HG03097 (cell line): ENCODE measurements around the gene NRGN.

Source experiments
- ATAC-seq: cut with Tn5 transposase; IDR thresholded peaks from one replicate; pipeline ENCODE4 v1.9.1; 2021; ENCODE audit not compliant: unreplicated experiment, low FRiP score

NRGN gene

DNA sequence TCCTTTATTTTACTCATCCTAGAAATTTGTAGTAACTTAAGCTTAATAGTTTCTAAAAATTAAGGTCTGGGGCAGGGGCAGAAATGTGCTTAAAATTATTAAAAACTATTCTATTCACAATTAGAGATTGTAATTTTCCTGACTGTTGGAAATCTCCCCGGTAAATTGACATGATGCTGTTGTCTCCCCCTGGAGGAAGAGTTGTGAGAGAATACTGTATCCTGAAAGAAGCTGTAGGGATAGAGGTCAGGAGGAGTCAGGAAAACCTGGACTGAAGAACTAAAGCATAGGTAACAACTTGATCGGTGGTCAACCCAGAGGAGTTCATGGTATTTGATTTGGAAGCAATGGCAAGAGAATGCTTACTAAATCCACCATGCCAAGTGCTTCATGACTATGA is 38.5 kb downstream of the NRGN start:
- ATAC-seq = no peak

DNA sequence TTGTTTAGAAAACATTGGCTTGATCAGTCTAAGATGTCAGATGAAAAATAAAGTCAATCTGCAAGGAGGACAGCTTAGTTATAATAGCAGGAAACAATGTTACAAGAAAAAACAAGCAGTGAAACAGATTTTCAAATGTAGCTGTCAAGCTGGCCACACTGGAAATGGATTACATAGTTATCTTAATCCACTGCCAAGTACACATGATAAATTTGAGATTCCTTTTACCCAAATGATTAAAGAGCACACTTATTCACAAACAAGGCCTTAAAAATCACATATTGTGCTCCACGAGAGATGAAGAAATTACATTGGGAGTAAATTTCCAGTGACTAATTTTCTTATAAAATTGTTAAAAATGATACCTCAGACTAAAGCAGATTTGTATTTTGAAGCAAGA is 39.8 kb downstream of the NRGN start:
- no peak for ATAC-seq

- ATAC-seq = no peak
Observed at GRCh38 chr11:124783002-124783401, 43.3 kb downstream of the NRGN start.

DNA sequence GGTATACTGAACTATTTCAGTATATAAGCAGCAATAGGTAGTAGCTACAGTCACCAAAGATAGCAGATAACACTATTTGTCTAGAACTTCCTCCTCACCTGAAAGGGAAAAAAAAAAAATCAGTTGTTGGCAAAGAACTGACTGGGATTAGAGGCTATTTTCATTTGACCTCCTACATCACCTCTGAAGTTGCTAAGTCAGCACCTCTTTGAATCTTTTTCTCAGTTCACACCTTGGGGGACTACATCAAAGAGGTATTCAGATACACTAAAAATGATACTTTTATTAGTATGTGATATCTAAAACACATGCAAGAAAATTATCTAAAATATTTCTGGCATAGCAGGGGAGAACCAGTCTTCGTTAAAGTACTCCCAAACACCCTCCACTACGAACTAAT is 44.3 kb downstream of the NRGN start:
- ATAC-seq = no peak

DNA sequence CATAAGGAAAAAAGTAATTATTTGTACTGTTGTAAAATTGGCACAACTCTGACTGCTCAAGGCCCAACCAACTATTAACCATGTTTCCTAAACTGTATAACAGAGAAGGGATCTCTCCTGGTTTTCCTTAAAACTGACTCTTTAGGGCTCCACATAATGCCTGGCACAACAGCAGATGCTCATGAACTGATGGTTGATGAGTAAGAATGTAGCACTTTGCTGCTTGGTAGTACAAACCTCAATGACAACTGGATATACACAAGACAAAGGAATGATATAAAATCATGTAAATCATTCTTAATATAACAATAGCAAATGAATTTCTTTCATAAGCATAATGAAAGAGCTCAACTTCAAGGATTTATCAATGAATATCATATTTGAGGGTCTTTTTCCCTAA is 48.8 kb downstream of the NRGN start:
- ATAC-seq = no peak

DNA sequence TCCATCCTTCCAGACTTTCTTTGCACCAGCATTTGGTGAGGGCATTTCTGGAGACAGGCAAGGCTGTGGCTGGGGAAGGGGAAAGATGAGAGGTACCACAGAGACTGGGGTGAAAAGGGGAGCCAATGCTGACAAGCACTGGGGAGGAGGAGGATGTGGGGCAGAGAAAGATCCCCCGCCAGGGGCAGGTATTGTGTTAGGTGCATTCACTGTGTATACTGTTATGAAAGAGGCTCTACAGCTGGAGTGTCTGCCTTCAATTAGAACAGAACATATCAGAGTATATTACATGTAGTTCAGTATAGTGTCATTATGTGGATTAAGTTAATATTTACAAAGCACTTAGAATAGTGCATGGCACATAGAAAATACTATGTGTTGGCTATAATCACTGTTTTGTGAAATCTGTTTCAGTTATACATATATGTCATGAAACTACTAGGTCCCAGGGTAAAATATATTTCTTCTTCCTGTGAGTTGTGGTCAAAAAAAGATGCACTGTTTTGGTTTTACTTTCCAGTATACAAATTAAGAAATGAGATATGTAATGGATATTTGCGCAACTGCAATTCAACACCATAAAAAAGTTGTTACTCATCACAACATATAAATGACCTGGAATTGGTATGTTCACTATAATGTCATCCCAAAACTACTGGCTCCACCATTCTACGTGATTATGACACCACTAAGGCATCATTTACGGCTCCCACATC is 52.0 kb downstream of the NRGN start:
- ATAC-seq = peak; percentile 69

DNA sequence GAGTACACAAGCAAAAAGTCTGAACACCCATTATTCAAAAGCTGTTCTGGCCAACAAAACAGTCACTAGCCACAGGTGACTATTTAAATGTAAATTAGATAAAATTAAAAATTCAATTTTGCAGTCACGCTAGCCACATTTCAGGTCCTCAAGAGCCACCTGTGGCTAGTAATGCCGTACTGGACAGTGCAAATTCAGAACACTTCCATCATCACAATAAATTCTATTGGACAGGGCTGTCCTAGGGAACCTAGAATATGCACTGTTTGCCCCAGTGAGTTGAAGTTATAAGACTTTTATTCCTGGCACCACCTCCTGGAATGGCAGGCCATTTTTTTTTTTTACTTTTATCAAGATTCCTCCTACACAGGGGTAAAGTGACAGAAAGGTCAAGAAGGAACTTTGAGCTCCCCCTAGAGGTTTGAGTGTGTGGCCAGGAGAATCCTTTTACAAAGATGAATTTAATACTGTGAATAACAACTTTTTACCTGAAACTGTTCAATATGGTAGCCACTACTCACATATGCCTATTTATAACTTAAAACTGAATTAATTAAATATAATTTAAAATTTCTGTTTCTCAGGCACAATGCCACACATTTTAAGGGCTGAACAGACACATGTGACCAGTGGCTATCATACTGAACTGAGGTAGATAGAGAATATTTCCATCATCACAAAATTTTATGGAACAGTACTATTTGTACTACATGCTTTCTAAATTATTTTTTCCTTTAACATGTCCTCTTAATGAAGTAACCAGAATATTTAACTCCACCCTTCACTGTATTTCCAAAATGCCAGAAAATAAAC is 53.9 kb downstream of the NRGN start:
- ATAC-seq = no peak

DNA sequence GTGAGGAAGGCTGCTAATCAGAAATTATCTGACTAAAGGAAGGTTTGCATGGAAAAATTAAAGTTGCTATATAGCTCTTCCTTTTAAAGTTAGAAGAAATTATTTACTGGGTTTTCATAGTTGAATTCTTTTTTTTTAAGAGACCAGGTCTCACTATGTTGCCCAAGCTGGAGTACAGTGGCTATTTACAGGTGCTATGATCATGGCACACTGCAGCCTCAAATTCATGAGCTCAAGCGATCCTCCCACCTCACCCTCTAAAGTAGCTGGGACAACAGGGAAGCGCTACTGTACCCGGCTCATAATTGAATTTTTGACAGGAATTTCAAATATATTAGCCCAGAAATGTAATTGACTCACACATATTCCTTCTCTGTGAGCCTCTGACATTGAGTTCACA is 56.6 kb downstream of the NRGN start:
- ATAC-seq = no peak
